H9 (cell line): ENCODE measurements around the gene SIGLEC10. TPM values are rescaled to one million over a fixed set of nuclear protein-coding genes. Genes with fewer than 3 reads are reported as not detected.

Source experiments
- DNase-seq: peaks from one replicate; pipeline ENCODE4 v3.0.0-alpha.2; 2017
- H2AFZ ChIP-seq: one replicate; pipeline ENCODE4 v1.6.1; 2013; ENCODE audit warnings: mild to moderate bottlenecking, low read length, control low read depth, moderate library complexity
- H2AK5ac ChIP-seq: 2 replicates; pipeline ENCODE4 v1.6.1; 2013; ENCODE audit warnings: low read length, control low read depth, mixed read lengths; ENCODE audit not compliant: insufficient read length
- H2BK120ac ChIP-seq: one replicate; pipeline ENCODE4 v1.6.1; 2013; ENCODE audit warnings: low read depth, mild to moderate bottlenecking, low read length, control low read depth, inconsistent platforms; ENCODE audit not compliant: poor library complexity, severe bottlenecking
- H2BK12ac ChIP-seq: 2 replicates; pipeline ENCODE4 v1.6.1; 2013; ENCODE audit warnings: low read length, control low read depth, mixed read lengths, low read depth; ENCODE audit not compliant: insufficient read length
- H2BK15ac ChIP-seq: 2 replicates; pipeline ENCODE4 v1.6.1; 2013; ENCODE audit warnings: low read depth, low read length, control low read depth
- H2BK20ac ChIP-seq: one replicate; pipeline ENCODE4 v1.6.1; 2013; ENCODE audit warnings: low read depth, mild to moderate bottlenecking, low read length, control low read depth, inconsistent platforms; ENCODE audit not compliant: poor library complexity, severe bottlenecking
- H2BK5ac ChIP-seq: 2 replicates; pipeline ENCODE4 v1.6.1; 2013; ENCODE audit warnings: low read length, control low read depth, mixed read lengths; ENCODE audit not compliant: insufficient read length
- H3K14ac ChIP-seq: 2 replicates; pipeline ENCODE4 v1.6.1; 2013; ENCODE audit warnings: low read length, control low read depth; ENCODE audit not compliant: insufficient read depth
- H3K18ac ChIP-seq: 2 replicates; pipeline ENCODE4 v1.6.1; 2013; ENCODE audit warnings: low read depth, mild to moderate bottlenecking, mixed read lengths, low read length, control low read depth; ENCODE audit not compliant: insufficient read length
- H3K23ac ChIP-seq: 2 replicates; pipeline ENCODE4 v1.6.1; 2013; ENCODE audit warnings: low read length, control low read depth, mixed read lengths, low read depth; ENCODE audit not compliant: insufficient read length
- H3K23me2 ChIP-seq: 2 replicates; pipeline ENCODE4 v1.6.1; 2013; ENCODE audit warnings: low read depth, mild to moderate bottlenecking, mixed read lengths, low read length, control low read depth; ENCODE audit not compliant: insufficient read length, poor library complexity, severe bottlenecking
- H3K27ac ChIP-seq: 2 replicates; pipeline ENCODE4 v1.5.1; 2013; ENCODE audit warnings: low read length, control low read depth, mixed read lengths, low read depth; ENCODE audit not compliant: insufficient read length
- H3K27me3 ChIP-seq: 2 replicates; pipeline ENCODE4 v1.6.1; 2013; ENCODE audit warnings: low read length, control low read depth, inconsistent platforms; ENCODE audit not compliant: insufficient read depth
- H3K4ac ChIP-seq: 2 replicates; pipeline ENCODE4 v1.6.1; 2013; ENCODE audit warnings: low read depth, mild to moderate bottlenecking, control low read depth, inconsistent platforms, low read length, moderate library complexity
- H3K4me1 ChIP-seq: 2 replicates; pipeline ENCODE4 v1.6.1; 2013; ENCODE audit warnings: low read length, control low read depth, inconsistent platforms; ENCODE audit not compliant: insufficient read depth
- H3K4me2 ChIP-seq: 2 replicates; pipeline ENCODE4 v1.6.1; 2013; ENCODE audit warnings: low read length, control low read depth, mixed read lengths; ENCODE audit not compliant: insufficient read length, insufficient read depth
- H3K56ac ChIP-seq: 2 replicates; pipeline ENCODE4 v1.6.1; 2013; ENCODE audit warnings: low read depth, mild to moderate bottlenecking, mixed read lengths, low read length, control low read depth; ENCODE audit not compliant: insufficient read length
- H3K79me1 ChIP-seq: 2 replicates; pipeline ENCODE4 v1.6.1; 2013; ENCODE audit warnings: low read depth, mild to moderate bottlenecking, moderate library complexity, low read length, control low read depth, inconsistent platforms; ENCODE audit not compliant: insufficient read depth, poor library complexity, severe bottlenecking
- H3K79me2 ChIP-seq: 2 replicates; pipeline ENCODE4 v1.6.1; 2013; ENCODE audit warnings: low read length, control low read depth, inconsistent platforms; ENCODE audit not compliant: insufficient read depth
- H3K9ac ChIP-seq: 2 replicates; pipeline ENCODE4 v1.6.1; 2013; ENCODE audit warnings: low read length, control low read depth, mixed read lengths; ENCODE audit not compliant: insufficient read length; ENCODE audit errors: extremely low read depth
- H3K9me3 ChIP-seq: one replicate; pipeline ENCODE4 v1.6.1; 2013; ENCODE audit warnings: low read depth, low read length, inconsistent platforms; ENCODE audit not compliant: control insufficient read depth
- H3T11ph ChIP-seq: one replicate; pipeline ENCODE4 v1.6.1; 2013; ENCODE audit warnings: mild to moderate bottlenecking, low read length, control low read depth, inconsistent platforms
- H4K20me1 ChIP-seq: one replicate; pipeline ENCODE4 v1.6.1; 2013; ENCODE audit not compliant: control insufficient read depth, insufficient read length, insufficient read depth
- H4K5ac ChIP-seq: 2 replicates; pipeline ENCODE4 v1.6.1; 2013; ENCODE audit warnings: low read depth, mild to moderate bottlenecking, mixed read lengths, low read length, control low read depth; ENCODE audit not compliant: insufficient read length
- H4K8ac ChIP-seq: replicated peaks from 2 replicates; pipeline ENCODE4 v1.6.1; 2013; ENCODE audit warnings: low read length, control low read depth, mixed read lengths, low read depth; ENCODE audit not compliant: insufficient read length
- H4K91ac ChIP-seq: 2 replicates; pipeline ENCODE4 v1.6.1; 2013; ENCODE audit warnings: low read depth, mild to moderate bottlenecking, moderate library complexity, mixed read lengths, low read length, control low read depth; ENCODE audit not compliant: insufficient read length
- H3K27ac Mint-ChIP-seq, 3 experiments: 2 replicates in 2 of 3; 3 replicates in 1 of 3; pipeline ENCODE4 v1.8.0; 2020 to 2021; ENCODE audit warnings: mixed read lengths in 3 of 3, mild to moderate bottlenecking in 1 of 3, moderate library complexity in 1 of 3
- H3K27me3 Mint-ChIP-seq: 2 replicates; pipeline ENCODE4 v1.8.0; 2021; ENCODE audit warnings: low read depth, mild to moderate bottlenecking, moderate library complexity, mixed read lengths
- H3K36me3 Mint-ChIP-seq, 3 experiments: 2 replicates in 2 of 3; 3 replicates in 1 of 3; pipeline ENCODE4 v1.8.0; 2020 to 2021; ENCODE audit warnings: low read depth in 3 of 3, mixed read lengths in 3 of 3; ENCODE audit not compliant: insufficient read depth in 1 of 3
- H3K4me1 Mint-ChIP-seq, 2 experiments: 2 replicates each; pipeline ENCODE4 v1.8.0; 2020; ENCODE audit warnings: mixed read lengths in 2 of 2
- H3K4me3 Mint-ChIP-seq, 2 experiments: 2 replicates in 1 of 2; 3 replicates in 1 of 2; pipeline ENCODE4 v1.8.0; 2020 to 2021; ENCODE audit warnings: mild to moderate bottlenecking in 2 of 2, mixed read lengths in 2 of 2, moderate library complexity in 1 of 2
- H3K9me3 Mint-ChIP-seq, 2 experiments: 2 replicates in 1 of 2; 3 replicates in 1 of 2; pipeline ENCODE4 v1.8.0; 2020; ENCODE audit warnings: mild to moderate bottlenecking in 2 of 2, mixed read lengths in 2 of 2, moderate library complexity in 1 of 2
- WGBS: extraction: QIAGEN DNeasy Blood & Tissue Kit; methylation state at CpG from one replicate; pipeline ENCODE4 v1.1.7; 2013; ENCODE audit warnings: missing lambda C conversion rate, low lambda C conversion rate, mixed read lengths; ENCODE audit not compliant: insufficient read length; ENCODE audit errors: extremely low coverage; 5-methylcytosine and 5-hydroxymethylcytosine counted together
- total RNA-seq: library from RNA; stranded (reverse); gene quantifications from 2 replicates; pipeline ENCODE4 v1.2.1, GENCODE V29; 2021
- TF ChIP-seq, protein P1 (sequence below): fragments of 200-600 bp; sonication (generic); conservative IDR thresholded peaks from 3 replicates; pipeline ENCODE4 v1.8.0; 2021; ENCODE audit warnings: antibody characterized with exemption, mild to moderate bottlenecking

The SIGLEC10 gene
- total RNA-seq, 1 experiment from 2014 or later: not detected

DNA sequence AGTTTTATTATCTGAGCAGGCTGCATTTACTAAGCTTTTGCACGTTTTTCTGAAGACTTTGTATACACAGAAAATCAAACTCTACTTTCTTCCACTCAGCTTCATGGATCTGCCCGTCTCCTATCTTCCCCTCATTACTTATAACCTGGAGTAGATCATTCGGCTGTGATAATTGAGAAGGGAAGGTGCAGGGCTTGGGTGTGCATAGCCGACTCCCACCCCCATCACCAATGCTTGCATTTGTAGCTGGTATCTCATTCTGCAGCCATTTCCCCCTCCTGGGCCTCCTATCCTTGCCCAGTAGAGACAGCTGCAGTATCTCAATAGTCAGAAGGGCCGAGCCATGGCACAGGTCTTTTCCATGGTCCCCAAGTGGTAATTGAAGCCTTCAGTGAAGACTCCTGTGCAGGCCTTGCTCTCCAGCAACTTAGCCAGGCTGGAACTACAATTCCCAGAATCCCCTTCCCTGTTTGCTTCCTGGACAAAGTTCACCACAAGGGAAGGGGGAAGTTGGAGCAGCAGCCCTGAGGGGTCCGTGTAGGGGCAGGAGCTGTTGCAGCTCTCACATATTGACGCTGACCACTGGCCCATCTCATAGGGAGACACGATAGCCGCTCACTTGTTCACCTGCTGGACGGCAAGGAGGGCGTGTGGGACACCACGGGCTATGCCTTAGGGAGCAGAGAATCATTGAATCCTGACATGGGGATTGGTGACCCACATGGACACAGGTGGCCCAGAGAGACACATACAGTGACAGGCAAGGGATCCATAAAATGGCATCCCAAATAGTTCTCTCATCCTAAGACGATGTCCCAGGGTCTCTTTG lies 42.9 kb upstream of the SIGLEC10 start:
- Mint-ChIP-seq H3K36me3 (peaks cover 0 to 3% (median 0%) of the 10 kb centered on the region in 3 experiments; a peak in 1 of 7 replicates), H3K27ac (no peak overlapping the region), H3K4me3 (peak overlapping the region; percentile 64 to 74), H3K9me3 (peaks cover 0 to 86% of the 10 kb centered on the region in 2 experiments; a peak in 2 of 5 replicates), H3K27me3 (peaks cover 31% of the 10 kb centered on the region), H3K4me1 (peaks cover 0 to 6% of the 10 kb centered on the region in 2 experiments; a peak in 2 of 4 replicates)
- H4K20me1 ChIP-seq: no peaks in the 10 kb centered on the region
- H2BK15ac ChIP-seq: no peak overlapping the region
- H2BK12ac ChIP-seq: no peak overlapping the region
- no peak overlapping the region for H3K4ac ChIP-seq
- H3K79me2 ChIP-seq: no peaks in the 10 kb centered on the region
- WGBS: no CpG with 5 or more reads among the region's 13 CpGs
- no peak overlapping the region for H3K23ac ChIP-seq
- no peaks in the 10 kb centered on the region for H3K27me3 ChIP-seq
- no peak overlapping the region for H2AK5ac ChIP-seq
- H4K8ac ChIP-seq: no peak overlapping the region
- H3K4me2 ChIP-seq: peak overlapping the region; percentile 68
- H3K79me1 ChIP-seq: no peaks in the 10 kb centered on the region
- no peak overlapping the region for H2BK120ac ChIP-seq
- H2BK5ac ChIP-seq: no peak overlapping the region
- TF ChIP-seq, protein P1, sequence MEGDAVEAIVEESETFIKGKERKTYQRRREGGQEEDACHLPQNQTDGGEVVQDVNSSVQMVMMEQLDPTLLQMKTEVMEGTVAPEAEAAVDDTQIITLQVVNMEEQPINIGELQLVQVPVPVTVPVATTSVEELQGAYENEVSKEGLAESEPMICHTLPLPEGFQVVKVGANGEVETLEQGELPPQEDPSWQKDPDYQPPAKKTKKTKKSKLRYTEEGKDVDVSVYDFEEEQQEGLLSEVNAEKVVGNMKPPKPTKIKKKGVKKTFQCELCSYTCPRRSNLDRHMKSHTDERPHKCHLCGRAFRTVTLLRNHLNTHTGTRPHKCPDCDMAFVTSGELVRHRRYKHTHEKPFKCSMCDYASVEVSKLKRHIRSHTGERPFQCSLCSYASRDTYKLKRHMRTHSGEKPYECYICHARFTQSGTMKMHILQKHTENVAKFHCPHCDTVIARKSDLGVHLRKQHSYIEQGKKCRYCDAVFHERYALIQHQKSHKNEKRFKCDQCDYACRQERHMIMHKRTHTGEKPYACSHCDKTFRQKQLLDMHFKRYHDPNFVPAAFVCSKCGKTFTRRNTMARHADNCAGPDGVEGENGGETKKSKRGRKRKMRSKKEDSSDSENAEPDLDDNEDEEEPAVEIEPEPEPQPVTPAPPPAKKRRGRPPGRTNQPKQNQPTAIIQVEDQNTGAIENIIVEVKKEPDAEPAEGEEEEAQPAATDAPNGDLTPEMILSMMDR: no peak
- no peak overlapping the region for H3K14ac ChIP-seq
- peak; percentile 47 for DNase-seq
- no peak overlapping the region for H3K56ac ChIP-seq
- H4K91ac ChIP-seq: no peak overlapping the region
- H2AFZ ChIP-seq: no peak overlapping the region
- no peak overlapping the region for H3K27ac ChIP-seq
- no peaks in the 10 kb centered on the region for H3K4me1 ChIP-seq
- H4K5ac ChIP-seq: no peak overlapping the region
- H3T11ph ChIP-seq: no peak overlapping the region
- no peaks in the 10 kb centered on the region for H3K9me3 ChIP-seq
- H2BK20ac ChIP-seq: no peak overlapping the region
- H3K23me2 ChIP-seq: no peaks in the 10 kb centered on the region
- no peak overlapping the region for H3K9ac ChIP-seq
- no peak overlapping the region for H3K18ac ChIP-seq
